CD4-positive, alpha-beta T cell treated with Interleukin-17A for 4 hours (primary cell): ENCODE data around the gene GPANK1.

Experiments used
- DNase-seq: peaks from one replicate; pipeline ENCODE4 v3.0.0-alpha.2; 2020; ENCODE audit warnings: mixed read lengths

The GPANK1 gene

DNA sequence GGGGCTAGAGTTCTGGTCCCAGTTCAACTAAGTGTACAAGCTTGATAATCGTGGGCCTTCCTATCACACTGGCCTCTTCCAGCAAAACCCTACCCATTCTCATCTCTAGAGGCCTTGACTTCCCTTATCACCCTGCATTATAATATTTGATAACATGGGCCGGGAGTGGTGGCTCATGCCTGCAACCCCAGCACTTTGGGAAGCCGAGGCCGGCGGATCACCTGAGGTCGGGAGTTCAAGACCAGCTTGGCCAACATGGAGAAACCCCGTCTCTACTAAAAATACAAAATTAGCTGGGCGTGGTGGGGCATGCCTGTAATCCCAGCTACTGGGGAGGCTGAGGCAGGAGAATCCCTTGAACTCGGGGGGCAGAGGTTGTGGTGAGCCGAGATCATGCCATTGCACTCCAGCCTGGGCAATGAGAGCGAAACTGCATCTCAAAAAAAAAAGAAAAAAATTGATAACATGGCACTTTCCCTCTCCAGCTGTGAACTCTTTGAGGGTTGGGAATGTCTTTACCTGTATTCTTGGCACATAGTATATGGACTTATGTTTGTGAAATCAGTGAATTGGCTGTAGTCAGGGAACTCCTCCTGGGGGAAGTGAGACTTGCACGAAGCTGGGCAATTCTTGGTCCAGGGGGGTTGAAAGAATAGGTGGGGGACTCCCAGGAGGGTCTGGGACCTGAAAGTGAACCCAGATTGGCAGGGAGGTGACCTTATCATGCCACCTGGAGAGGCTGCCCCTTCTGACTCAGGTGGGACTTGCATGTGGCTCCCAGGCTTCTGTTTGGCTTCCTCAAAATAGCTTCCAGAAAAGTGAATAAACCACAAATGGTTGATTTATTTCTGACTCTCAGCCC is 3.3 kb downstream of the GPANK1 start:
- DNase-seq = no peak

DNA sequence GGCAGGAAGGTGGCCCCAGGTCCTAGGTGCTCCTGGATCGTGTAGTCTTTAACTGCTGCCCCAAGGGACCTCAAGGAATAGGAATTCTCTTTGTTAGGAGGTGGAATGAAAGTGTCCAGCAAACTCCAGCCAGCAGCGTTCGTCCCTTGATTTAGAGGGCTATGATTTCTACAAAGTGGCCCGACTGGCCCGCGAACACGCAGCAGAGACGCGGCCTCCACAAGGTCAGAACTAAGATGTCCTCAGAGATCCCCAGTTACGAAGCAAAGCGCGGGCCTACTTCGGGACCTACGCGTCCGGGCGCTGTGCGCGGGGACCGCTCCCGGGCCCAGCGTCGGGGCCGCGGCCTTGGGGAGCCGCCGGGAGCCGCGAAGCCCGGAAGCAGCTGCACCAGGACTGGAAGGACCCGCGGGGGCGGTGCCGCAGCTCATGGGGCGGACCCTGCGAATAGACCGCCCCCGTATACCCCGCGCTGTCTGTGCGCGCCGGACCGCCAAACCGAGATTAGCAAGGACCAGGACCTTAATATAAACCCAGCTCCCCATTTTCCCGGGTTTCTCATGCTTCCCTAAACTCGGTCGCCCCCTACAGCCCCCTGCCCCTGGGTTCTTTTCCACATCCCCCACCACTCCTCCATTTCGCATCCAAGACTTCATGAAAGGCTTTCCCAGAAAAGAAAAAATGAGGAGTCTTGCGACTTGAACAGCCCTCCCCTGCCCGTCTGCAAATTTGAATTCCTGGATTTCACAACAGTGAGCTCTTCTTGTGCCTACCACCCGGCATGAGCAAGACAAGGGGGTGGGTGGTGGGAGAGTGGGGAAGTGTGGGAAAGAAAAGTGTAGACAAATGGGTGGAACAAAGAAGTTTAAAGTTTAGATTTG is 4.2 kb downstream of the GPANK1 start, which contains the start of gene C6orf47:
Gene C6orf47 (minus strand): TSS at position 398 of the 881 bp plus-strand sequence. CDS start 831 bp downstream, outside the sequence.
- peak; percentile 88 for DNase-seq

DNA sequence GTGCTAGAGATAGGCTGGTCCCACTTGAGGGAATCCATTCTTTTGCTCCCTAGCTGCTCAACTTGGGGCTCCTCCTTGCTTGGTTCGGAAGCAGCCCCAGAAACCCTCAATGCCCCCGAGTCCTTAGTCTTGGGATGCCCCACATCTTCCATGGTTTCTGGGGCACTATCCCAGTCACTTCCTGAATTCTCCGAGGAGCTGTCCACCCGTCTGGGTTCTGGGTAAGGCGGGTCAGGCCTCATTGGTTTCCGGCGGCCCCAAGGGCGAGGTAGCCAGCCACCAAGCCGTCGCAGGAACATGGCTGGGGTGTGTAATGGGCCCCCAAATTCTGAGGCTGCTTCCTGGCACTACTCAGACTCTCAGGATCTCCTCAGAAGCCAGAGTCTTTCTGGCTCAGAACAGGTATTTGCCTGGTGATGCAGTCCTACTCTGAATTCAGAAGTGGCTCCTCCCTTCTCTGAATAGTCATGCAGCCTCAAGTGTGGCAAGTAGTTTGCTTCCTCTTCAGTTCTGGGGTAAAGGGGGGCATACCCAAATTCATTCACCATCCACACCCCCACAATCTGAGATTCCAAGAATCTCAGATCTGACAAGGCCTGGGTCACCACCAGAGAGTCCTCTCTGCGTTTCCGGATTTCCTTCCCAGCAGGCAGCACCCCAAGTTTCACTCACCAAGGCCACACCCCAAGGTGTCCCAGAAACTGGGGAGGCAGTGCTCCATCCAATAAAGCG is 5.0 kb downstream of the GPANK1 start:
- peak; percentile 34 for DNase-seq

DNA sequence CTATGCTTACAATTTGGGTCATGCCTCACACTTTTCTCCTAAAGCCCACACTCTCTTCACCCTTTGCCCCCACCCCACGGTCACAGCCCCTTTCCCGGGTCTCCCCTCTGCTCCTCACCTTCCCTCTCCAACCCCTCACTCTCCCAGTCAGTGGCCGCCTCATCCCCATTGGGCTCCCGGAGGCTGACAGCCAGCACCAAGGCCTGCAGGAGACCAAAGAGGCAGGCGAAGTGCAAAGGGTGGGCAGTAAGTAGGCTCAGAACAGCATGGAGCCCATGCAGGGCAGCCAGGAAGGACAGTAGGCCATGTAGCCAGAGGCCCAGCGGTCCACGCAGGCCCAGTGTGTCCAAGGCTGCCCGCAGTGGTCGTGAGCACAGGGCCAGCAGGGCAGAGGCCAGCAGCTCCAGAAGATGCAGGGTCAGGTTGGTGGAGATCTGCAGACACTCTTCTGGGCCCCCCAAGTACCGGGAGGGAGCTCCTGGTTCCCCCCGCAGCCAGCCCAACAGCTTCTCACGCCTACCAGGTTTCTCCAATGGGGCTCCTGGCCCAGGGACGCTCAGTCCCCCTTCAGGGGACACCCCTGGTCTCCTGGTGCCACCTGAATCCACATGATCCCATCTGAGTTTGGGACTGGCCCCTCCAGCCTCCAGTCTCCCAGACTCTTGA is 5.7 kb downstream of the GPANK1 start:
- DNase-seq = no peak

DNA sequence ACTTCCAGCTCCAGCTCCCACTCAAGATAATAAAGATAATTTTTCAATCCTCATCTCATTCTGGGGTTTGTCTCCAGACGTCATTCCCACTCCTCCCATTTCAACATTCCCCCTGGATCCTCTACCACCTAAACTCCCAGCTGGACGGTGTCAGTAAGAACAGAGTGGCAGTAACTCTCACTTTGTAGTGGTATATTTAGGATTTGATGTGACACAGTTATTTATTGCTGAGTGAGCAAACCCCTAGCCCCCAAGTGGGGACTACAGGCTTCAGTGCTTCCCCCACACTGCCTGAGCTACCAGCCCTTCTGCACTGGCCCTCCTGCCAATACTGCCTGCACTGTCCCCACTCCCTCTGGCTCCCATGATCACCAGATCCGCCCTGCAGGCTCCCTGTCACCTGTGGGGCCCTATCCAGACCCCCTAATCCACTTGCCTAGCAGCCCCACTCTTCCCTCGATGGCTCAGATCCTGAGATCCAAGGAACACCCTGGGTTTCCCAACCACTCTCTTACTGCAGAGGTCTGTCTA is 6.6 kb downstream of the GPANK1 start:
- no peak for DNase-seq

DNA sequence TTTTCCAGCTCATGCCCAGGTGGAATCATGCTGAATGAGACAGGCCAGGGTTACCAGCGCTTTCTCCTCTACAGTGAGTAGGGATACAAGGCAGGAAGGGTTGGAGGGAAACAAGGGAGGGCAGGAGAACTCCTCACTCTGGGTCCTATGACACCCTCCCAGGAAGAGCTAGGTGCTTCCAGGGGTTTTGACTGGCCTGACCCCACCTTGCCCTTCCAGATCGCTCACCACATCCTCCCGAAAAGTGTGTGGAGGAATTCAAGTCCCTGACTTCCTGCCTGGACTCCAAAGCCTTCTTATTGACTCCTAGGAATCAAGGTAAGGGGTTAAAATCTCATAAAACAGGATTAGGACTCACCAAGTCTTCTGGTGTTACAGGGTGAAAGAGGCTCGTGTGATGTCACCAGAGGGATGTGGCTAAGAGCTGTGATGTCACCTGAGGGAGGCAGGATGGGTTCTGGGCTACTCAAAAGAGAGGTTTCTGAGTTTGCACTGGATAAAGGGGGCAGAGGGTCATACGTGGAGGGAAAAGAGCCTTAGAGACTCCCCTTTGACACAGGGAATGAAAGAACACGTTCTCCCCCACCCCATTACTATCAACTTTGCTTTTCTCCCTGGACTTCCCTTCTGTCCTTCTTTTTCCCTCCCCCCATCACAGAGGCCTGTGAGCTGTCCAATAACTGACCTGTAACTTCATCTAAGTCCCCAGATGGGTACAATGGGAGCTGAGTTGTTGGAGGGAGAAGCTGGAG is 7.2 kb downstream of the GPANK1 start:
- DNase-seq = peak; percentile 29

DNA sequence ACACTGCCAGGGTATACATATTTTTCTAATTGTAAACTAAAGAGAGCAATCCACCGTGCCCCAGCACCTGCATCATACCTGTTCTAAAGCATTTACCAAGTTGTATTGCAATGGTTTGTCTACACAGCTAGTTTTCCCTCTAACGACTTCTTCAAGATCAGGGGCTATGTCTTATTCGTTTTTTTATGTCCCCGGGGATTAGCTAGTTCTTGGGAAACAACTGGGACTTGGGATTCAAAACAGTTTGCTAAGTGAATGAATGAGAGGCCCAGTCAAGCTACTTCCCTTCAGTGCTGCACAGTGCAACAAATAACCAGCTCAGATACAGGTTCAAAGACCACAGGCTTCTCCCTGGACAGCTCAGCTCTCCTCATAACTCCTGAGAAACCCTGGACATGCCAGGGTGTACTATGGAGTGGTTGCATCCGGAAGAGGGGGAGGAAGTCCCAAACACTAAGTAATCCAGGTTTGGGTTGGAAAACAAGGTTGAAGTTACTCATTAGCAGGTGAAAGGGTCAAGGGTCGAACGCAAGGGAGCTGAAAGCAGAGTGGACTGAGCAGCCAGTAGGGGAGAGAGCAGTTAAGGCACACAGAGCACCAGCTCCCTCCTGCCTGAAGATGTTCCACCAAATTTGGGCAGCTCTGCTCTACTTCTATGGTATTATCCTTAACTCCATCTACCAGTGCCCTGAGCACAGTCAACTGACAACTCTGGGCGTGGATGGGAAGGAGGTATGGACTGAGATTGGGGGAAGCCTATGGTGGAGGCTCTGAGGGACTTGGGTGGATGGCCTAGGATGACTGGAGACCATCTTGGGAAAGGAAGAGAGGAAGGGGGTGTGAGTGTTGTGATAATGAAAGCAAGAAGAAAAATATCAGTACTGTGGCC is 9.2 kb downstream of the GPANK1 start, which contains the start of gene APOM:
Gene APOM (plus strand): TSS at position 546 of the 889 bp plus-strand sequence. CDS start 73 bp downstream, at position 619.
- no peak for DNase-seq

DNA sequence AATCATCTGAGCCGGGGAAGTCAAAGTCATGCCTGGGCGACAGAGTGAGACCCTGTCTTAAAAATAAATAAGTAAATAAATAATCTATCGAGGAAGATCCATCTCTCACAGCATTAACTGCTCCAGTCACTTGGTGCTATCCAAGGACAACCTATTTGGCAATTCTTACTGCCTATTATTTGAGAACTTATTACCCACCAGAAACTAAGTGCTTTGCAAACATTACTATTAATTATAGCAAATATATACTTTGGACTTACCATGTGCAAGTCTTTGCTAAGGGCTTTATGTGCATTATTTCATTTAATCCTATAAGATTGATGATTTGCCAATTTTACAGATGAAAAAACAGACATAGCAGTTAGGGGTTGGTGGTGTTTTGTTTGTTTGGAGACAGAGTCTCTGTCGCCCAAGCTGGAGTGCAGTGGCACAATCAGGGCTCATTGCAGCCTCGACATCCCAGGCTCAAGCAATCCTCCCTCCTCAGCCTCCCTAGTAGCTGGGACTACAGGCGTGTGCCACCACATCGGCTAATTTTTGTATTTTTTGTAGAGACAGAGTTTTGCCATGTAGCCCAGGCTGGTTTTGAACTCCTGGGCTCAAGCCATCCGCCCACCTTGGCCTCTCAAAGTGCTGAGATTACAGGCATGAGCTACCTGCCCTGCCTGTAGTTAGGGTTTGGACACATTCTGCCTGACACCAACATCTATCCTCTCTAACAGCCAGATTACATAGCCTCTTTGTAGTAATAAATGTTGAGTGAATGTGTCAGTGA is 10.0 kb downstream of the GPANK1 start:
- DNase-seq = no peak

DNA sequence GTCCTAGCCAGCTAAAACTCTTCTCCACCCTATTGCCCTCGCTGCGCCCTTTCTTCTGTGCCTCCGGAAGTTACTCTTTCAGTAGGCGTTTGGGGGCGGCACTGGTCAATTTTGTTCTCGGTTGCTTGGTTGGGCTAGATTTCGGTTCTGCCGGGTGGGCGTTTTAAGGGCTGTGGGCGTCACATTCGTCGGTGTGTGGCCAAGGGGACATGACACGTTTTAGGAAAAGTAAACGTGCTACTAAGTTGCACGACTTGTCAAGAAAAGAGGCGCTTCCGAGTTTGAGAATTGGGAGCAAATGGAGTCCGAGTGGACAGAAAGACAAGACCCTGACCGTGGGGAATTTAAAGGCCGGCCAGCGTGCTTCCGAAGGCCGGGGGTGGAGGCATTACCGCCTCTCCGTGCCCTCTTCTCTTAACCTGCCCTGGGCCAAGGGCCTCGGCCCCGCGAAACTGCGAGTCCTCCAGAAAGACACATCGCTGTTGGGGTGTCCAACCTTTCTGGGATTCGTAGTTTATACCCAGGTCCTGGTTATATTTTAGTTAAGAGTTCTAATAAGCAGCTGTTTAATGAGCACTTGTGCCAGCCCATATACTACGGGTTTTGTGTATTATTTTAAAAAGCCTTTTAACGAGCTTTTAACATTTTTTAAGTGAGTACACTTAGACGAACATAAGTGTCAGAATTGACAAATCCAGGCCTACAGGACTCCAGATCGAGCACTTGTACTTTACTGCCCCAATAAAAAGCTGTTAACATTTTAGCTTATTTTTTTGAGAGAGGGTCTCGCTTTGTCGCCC is 11.7 kb downstream of the GPANK1 start:
- DNase-seq = no peak

DNA sequence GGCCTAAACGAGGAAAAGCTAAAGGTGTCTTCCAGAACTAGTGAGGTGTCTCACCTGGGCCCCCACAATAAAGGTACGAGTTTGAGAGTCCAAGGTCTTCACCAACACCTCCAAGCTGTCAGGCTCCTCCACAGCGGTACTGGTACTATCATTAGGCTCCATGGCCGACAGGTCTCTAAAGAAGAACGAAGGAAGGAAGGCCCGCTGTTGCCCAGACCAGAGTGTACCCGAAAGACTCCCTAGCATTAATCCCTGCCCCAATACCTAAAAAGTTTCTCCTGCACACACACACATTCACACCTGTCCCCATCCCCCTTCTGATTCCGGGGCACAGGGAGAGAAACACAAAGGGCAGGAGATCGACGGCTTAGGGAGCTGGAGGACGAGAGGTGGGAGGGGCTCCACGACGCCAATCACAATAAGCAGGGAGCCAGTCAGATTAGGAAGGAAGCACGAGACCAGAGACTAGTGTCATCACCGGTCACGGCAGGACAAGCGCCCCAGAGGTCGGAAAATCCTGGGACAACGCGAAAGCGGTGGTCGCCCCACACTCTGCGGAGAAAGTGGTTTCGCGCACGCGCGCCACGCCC is 13.1 kb downstream of the GPANK1 start:
- DNase-seq = no peak

DNA sequence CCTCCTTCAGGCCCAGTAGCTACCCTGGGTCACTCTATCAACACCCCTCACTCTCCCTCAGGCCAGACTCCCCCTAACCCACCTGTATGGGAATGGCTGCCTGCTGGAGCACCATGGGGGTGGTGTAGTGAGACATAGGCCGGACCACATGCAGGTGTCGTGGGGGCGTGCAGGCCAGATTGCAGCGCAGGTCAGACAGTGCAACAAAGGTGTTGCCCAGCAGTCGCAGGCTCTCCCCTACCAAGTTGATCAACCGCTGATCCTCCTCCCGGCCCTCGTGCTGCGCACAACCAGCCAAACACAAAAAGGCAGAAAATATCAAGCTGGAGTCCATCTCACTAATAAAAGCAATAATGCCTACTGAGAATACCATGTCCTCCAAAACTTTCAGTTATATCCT is 19.5 kb downstream of the GPANK1 start:
- no peak for DNase-seq

DNA sequence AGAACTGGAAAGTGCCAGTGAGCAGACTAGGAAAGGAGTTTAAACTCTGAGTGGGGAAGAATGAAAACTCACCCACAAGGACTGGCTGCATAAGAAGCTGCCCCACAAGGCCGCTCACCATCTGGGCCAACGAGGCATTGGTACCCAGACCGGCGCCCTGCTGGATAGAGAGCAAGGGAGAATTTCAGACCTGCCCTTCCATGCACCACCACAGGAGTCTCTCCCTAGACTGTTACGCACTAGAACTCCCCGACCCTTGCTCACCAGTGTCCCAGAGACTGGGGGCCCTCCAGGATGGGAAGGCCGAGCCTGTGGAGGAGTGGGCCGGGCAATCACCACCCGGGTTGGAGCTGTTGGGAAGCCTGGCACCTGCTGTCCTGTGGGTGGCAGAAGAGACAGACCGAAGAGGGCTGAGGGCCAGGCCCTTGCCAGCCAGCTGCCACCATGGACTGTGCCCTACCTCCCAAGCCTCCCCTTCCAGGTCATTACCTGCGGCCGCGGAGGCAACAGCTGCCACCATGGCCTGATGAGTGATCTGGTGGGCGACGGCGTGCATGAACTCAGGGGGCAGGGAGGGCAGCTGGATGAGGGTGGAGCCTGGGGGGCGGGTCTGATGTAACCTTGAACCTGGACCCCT is 20.9 kb downstream of the GPANK1 start:
- DNase-seq = no peak

DNA sequence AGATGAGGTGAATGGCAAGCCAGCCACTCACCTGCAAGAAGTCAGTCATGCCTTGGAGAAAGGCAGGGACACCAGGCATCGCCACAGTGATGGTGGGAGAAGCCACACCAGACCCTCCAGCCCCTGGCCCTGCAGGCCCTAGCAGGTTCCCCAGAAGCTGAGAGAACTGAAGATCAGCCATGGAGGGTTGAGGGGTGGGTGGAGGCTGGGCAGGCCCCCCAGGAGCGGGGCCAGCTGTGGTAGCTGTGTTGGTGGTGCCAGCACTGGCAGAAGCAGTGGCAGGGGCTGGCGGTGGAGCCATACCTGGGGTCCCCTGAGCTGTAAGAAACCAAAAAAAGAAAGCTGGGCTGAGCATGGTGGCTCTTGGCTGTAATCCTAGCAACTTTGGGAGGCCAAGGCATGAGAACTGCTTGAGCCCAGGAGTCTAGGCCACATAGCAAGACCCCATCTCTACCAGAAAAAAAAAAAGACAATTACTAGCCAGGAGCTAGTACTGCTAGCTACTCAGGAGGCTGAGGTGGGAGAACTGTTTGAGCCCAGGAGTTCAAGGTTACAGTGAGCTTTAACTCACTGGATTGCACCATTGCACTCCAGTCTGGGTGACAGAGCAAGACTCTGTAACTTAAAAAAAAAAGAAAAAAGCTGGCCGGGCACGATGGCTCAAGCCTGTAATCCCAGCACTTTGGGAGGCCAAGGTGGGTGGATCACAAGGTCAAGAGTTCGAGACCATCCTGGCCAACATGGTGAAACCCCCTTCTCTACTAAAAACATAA is 21.8 kb downstream of the GPANK1 start:
- no peak for DNase-seq

DNA sequence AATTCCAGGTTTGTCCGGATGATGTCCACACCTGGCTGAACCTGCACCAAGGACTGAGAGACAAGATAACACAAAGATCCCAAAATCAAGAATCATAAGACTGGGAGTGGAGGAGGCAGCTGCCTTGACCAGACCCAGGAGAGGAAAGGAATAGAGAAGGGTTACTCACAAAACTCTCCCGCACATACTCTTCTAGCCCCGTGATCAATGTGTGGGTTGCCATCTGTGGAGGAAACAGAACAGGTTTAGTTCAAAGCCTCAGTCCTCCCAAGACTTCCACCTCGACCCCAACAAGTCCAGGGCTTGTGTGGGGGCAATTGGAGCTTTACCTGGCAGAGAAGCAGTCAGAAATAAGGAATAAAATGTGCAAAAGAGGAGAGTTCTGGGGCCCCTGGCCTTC is 23.4 kb downstream of the GPANK1 start:
- DNase-seq = no peak

DNA sequence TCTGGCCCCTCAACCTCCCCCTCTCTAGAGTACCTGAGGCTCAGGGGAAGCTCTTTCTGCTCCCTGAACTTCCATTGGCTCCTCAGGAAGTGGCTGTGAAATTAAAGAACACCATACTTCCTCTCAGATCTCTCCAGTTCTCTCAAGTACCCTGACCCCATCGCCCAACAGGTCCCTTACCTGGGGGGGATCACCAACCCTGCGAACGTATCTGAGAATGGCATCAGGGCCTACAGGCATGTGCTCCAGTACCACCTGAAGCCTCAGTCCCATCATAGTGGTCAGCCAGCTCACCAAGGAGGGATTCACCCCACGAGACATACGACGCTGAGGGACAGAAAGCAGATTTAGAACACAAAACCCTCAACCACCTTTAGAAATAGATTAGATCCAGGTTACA is 24.2 kb downstream of the GPANK1 start:
- DNase-seq = no peak

DNA sequence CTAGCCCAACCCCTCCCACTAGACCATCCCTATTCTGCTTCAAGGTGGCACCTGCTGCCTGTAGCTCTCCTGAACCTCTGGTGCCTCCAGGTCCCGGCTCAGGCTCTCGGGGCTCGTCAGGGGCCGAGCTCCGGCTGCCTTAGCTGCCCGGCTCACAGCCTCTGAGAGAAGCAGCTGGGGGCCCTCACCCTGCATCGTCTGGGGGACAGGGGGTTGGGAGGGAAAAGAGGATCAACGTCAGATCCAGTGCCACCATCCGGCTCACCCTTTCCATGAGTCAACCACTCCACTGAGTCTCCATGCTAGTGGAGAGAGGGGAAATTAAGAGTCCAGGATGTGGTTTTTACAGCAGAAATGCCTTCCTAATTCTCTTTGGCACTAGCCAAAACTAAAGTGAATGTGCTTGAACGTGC is 25.3 kb downstream of the GPANK1 start:
- DNase-seq = no peak

DNA sequence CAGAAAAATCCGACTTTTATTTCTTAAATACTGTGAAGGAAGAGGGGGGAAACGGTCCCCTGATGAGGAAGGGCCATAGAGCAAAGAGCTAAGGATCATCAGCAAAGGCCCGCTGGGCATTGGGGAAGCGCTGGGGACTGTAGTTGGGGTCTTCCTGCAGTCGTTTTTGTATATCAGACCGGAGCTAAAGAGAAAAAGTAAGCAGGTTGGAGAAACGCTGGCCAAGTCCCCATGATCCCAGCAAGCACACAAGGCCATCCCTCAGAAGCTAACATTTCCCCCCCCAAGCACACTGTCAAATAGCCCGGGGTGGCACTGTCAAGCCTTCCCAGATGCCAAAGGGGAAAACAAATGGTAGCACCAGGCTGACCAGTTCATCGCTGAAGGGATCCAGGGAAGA is 25.8 kb downstream of the GPANK1 start:
- no peak for DNase-seq
